Measurements from ENCODE around the gene RREB1. TPM values are rescaled to one million over a fixed set of nuclear protein-coding genes. Genes with fewer than 3 reads are reported as not detected.
"Not testable (repeated sequence)": the region's sequence is repeated elsewhere in the genome, so short reads cannot be mapped to it uniquely, and the experiment has no call there.

Gene RREB1
- total RNA-seq, 1 experiment from 2014 or later, result 11.5 TPM

- no peak for DNase-seq (ENCODE audit: low read depth)
Observed at GRCh38 chr6:7142918-7143475, 35.2 kb downstream of the RREB1 start.

- DNase-seq (ENCODE audit: low read depth), result peak; percentile 66
Observed at GRCh38 chr6:7143476-7143974, 35.8 kb downstream of the RREB1 start.

- DNase-seq (ENCODE audit: low read depth), result no peak
Observed at GRCh38 chr6:7144872-7145584, 37.3 kb downstream of the RREB1 start.

- DNase-seq (ENCODE audit: low read depth), result no peak
Observed at GRCh38 chr6:7145585-7145884, 37.8 kb downstream of the RREB1 start.

GRCh38 chr6:7145885-7146828, 38.4 kb downstream of the RREB1 start:
- peak; percentile 59 for DNase-seq (ENCODE audit: low read depth)

- DNase-seq (ENCODE audit: low read depth), result no peak
Observed at GRCh38 chr6:7147051-7147671, 39.4 kb downstream of the RREB1 start.

- peak; percentile 87 for DNase-seq (ENCODE audit: low read depth)
Observed at GRCh38 chr6:7148100-7148822, 40.5 kb downstream of the RREB1 start.

GRCh38 chr6:7150381-7151064, 42.8 kb downstream of the RREB1 start:
- peak; percentile 87 for DNase-seq (ENCODE audit: low read depth)

GRCh38 chr6:7151381-7151780, 43.6 kb downstream of the RREB1 start:
- no peak for DNase-seq (ENCODE audit: low read depth)

GRCh38 chr6:7152462-7152861, 44.7 kb downstream of the RREB1 start:
- DNase-seq (ENCODE audit: low read depth), result no peak

- DNase-seq (ENCODE audit: low read depth), result no peak
Observed at GRCh38 chr6:7153789-7154188, 46.0 kb downstream of the RREB1 start.

GRCh38 chr6:7154341-7155139, 46.8 kb downstream of the RREB1 start:
- peak; percentile 82 for DNase-seq (ENCODE audit: low read depth)

GRCh38 chr6:7155871-7156579, 48.3 kb downstream of the RREB1 start:
- DNase-seq (ENCODE audit: low read depth), result peak; percentile 65

GRCh38 chr6:7156643-7157278, 49.0 kb downstream of the RREB1 start:
- DNase-seq (ENCODE audit: low read depth), result peak; percentile 75

GRCh38 chr6:7157307-7157706, 49.5 kb downstream of the RREB1 start:
- not testable (repeated sequence) for DNase-seq (ENCODE audit: low read depth)

- no peak for DNase-seq (ENCODE audit: low read depth)
Observed at GRCh38 chr6:7157752-7158616, 50.2 kb downstream of the RREB1 start.

GRCh38 chr6:7159790-7160525, 52.2 kb downstream of the RREB1 start:
- DNase-seq (ENCODE audit: low read depth), result no peak

All from LHCN-M2 (cell line).